Ishikawa (cell line): Measurements from ENCODE around the gene GSK3A.
A peak's percentile ranks its signal among the peaks of the same experiment; 100 is the strongest.

Experiments used
- CREB1 ChIP-seq: IDR thresholded peaks from 2 replicates; pipeline ENCODE4 v1.6.1; 2012; ENCODE audit warnings: low read depth
- EGR1 ChIP-seq: IDR thresholded peaks from 2 replicates; pipeline ENCODE4 v1.6.1; 2012
- EP300 ChIP-seq: IDR thresholded peaks from 2 replicates; pipeline ENCODE4 v1.6.1; 2012; ENCODE audit warnings: borderline replicate concordance
- FOXM1 ChIP-seq: IDR thresholded peaks from 2 replicates; pipeline ENCODE4 v1.6.1; 2012; ENCODE audit warnings: low read depth, borderline replicate concordance
- MAX ChIP-seq: IDR thresholded peaks from 2 replicates; pipeline ENCODE4 v1.6.1; 2012
- NFIC ChIP-seq: IDR thresholded peaks from 2 replicates; pipeline ENCODE4 v1.6.1; 2012
- RAD21 ChIP-seq: IDR thresholded peaks from 2 replicates; pipeline ENCODE4 v1.6.1; 2012; ENCODE audit warnings: low read depth
- REST ChIP-seq: IDR thresholded peaks from 2 replicates; pipeline ENCODE4 v1.6.1; 2012; ENCODE audit warnings: low read depth, mild to moderate bottlenecking
- TAF1 ChIP-seq: IDR thresholded peaks from 2 replicates; pipeline ENCODE4 v1.6.1; 2012; ENCODE audit warnings: low read depth, mild to moderate bottlenecking
- TCF12 ChIP-seq: IDR thresholded peaks from 2 replicates; pipeline ENCODE4 v1.6.1; 2012; ENCODE audit warnings: low read depth
- TEAD4 ChIP-seq: IDR thresholded peaks from 2 replicates; pipeline ENCODE4 v1.6.1; 2012
- USF1 ChIP-seq: IDR thresholded peaks from 2 replicates; pipeline ENCODE4 v1.6.1; 2012
- YY1 ChIP-seq: IDR thresholded peaks from 2 replicates; pipeline ENCODE4 v1.6.1; 2012; ENCODE audit warnings: low read depth
- ZBTB7A ChIP-seq: IDR thresholded peaks from 2 replicates; pipeline ENCODE4 v1.6.1; 2012; ENCODE audit warnings: low read depth

Gene GSK3A

GRCh38 chr19:42249149-42249750 is 6.8 kb upstream of the GSK3A start:
- TF ChIP-seq FOXM1 (no peak), TEAD4 (no peak), USF1 (no peak), ZBTB7A (no peak; the same call in 1 of the 2 replicates), EP300 (no peak)

- TF ChIP-seq USF1: no peak
- TF ChIP-seq RAD21: no peak
- no peak for TF ChIP-seq EP300
- no peak for TF ChIP-seq TCF12
- TF ChIP-seq YY1: no peak
- TF ChIP-seq EGR1: no peak
- no peak for TF ChIP-seq FOXM1
- TF ChIP-seq CREB1: no peak
- no peak for TF ChIP-seq MAX
- no peak for TF ChIP-seq NFIC
- no peak for TF ChIP-seq ZBTB7A
These were observed 6.1 kb upstream of the GSK3A start for GRCh38 chr19:42248270-42249148.

- no peak for TF ChIP-seq TCF12
- no peak for TF ChIP-seq ZBTB7A
These were observed 5.3 kb upstream of the GSK3A start for GRCh38 chr19:42247640-42248199.

- TF ChIP-seq TCF12: no peak
- TF ChIP-seq EGR1: no peak
- no peak for TF ChIP-seq MAX
- no peak for TF ChIP-seq TEAD4
- TF ChIP-seq FOXM1: no peak
- no peak for TF ChIP-seq NFIC
- no peak for TF ChIP-seq ZBTB7A
- no peak for TF ChIP-seq TAF1
- TF ChIP-seq USF1: no peak
- TF ChIP-seq REST: no peak
- no peak for TF ChIP-seq EP300
These were observed 4.7 kb upstream of the GSK3A start for GRCh38 chr19:42246922-42247639.

- no peak for TF ChIP-seq YY1
- TF ChIP-seq RAD21: peak; percentile 31; the same call in 1 of the 2 replicates
- no peak for TF ChIP-seq REST
- TF ChIP-seq ZBTB7A: no peak
These were observed 3.9 kb upstream of the GSK3A start for GRCh38 chr19:42246143-42246921.
